Spleen (tissue), 7 donors: Measurements from ENCODE around the gene MORN4.

Experiments used
- POLR2A ChIP-seq, 3 donors: fragments of 450-650 bp; IDR thresholded peaks; one replicate each; pipeline ENCODE4 v1.5.1; 2017; ENCODE audit warnings: antibody characterized with exemption in 3 of 3, mild to moderate bottlenecking in 1 of 3
- POLR2AphosphoS5 ChIP-seq, 3 donors: sonication (generic); formaldehyde crosslinking; IDR thresholded peaks; one replicate each; pipeline ENCODE4 v1.5.1; 2017; ENCODE audit warnings: antibody characterized with exemption in 3 of 3
- TF ChIP-seq, protein P1 (sequence below), 11 experiments: fragments of 200-600 bp in 7 of 11; fragments of 450-650 bp in 4 of 11; sonication (generic) in 4 of 11; IDR thresholded peaks in 8 of 11; conservative IDR thresholded peaks in 3 of 11; 1 replicate in 7 of 11; 2 replicates in 4 of 11; pipeline versions ENCODE4 v1.4.0 to v1.8.0; 2016 to 2021; ENCODE audit warnings: antibody characterized with exemption in 11 of 11, inconsistent platforms in 4 of 11, mild to moderate bottlenecking in 1 of 11
- donor health status: DM: no; HTN: no; CAD: no; lungs with moderate emphysema.
- donor health status: DM: no; HTN: no; CAD: no.
- donor health status: DM: no; HTN: no; CAD: no.

DNA sequence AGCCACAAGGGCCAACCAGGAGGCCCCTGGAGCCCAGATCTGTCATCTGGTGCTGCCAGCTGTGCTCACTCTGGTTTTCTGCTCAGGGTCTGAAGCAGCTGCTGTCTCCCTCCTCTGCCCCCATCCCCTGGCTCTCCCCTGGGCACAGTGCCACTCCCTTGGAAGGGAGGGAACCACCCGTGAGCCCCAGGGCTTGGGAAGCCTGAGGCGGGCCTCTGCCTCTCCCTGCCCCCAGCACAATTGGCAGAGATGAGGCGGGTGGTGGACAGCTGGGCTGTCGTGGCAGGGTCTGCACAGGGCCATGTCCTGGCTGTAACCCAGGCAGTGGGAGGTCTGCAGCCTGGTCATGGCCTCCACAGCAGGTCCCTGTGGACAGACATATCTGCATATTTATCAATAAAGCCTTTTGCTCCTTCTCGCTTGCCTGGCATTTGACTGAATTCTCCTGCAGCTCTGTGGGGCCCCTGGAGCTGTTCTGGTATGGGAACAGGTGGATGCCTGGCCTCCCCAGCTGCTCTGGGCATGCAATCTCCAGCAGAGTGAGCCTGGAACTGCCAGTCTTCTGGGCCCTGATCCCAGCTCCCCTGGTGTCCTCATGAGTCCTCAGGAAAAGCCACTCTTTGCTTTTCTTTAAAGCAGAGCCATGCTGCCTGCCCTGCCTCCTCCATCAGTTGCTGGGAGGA, 62.4 kb downstream of the MORN4 start:
- TF ChIP-seq POLR2A (IDR thresholded peaks at IDR 0.05) (no peak), POLR2AphosphoS5 (IDR thresholded peaks at IDR 0.05) (no peak)
- TF ChIP-seq, protein P1, sequence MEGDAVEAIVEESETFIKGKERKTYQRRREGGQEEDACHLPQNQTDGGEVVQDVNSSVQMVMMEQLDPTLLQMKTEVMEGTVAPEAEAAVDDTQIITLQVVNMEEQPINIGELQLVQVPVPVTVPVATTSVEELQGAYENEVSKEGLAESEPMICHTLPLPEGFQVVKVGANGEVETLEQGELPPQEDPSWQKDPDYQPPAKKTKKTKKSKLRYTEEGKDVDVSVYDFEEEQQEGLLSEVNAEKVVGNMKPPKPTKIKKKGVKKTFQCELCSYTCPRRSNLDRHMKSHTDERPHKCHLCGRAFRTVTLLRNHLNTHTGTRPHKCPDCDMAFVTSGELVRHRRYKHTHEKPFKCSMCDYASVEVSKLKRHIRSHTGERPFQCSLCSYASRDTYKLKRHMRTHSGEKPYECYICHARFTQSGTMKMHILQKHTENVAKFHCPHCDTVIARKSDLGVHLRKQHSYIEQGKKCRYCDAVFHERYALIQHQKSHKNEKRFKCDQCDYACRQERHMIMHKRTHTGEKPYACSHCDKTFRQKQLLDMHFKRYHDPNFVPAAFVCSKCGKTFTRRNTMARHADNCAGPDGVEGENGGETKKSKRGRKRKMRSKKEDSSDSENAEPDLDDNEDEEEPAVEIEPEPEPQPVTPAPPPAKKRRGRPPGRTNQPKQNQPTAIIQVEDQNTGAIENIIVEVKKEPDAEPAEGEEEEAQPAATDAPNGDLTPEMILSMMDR (IDR thresholded peaks at IDR 0.05 in 8 of 11, conservative IDR thresholded peaks at IDR 0.05 in 3 of 11), result no peak
